PC-9 (cell line): ENCODE measurements around the gene PSMB3. TPM values are rescaled to one million over a fixed set of nuclear protein-coding genes. Genes with fewer than 3 reads are reported as not detected.
"Not testable (repeated sequence)": the region's sequence is repeated elsewhere in the genome, so short reads cannot be mapped to it uniquely, and the experiment has no call there.

Experiments
- BruUV-seq: library from RNA; stranded (reverse); fragments of 400-500 nt; replicated peaks from 2 replicates; lab custom pipeline; 2021; lab: Mats Ljungman, UMichigan
- CTCF ChIA-PET: fragments of 300-600 bp; sonication (Branson Sonifier 250); formaldehyde crosslinking; loops from one replicate; lab custom pipeline; 2022; ENCODE audit warnings: antibody characterized with exemption; lab: Charles Lee
- POLR2A ChIA-PET: fragments of 300-600 bp; sonication (Branson Sonifier 250); formaldehyde crosslinking; loops from one replicate; lab custom pipeline; 2022; ENCODE audit warnings: antibody characterized with exemption; ENCODE audit not compliant: unreplicated experiment; lab: Charles Lee
- DNase-seq, 2 experiments: peaks; one replicate each; pipeline versions ENCODE4 v3.0.0 to v3.0.0-alpha.2; 2015 to 2022; ENCODE audit warnings: mixed read lengths in 1 of 2
- H2AFZ ChIP-seq: fragments of 200-600 bp; sonication (generic); 2 replicates; pipeline ENCODE4 v1.8.1; 2017; ENCODE audit warnings: antibody characterized with exemption
- H3F3A ChIP-seq: fragments of 200-600 bp; sonication (generic); 2 replicates; pipeline ENCODE4 v1.8.1; 2017; ENCODE audit warnings: antibody characterized with exemption, mild to moderate bottlenecking, low read depth; ENCODE audit not compliant: insufficient read depth
- H3K27ac ChIP-seq: fragments of 200-600 bp; sonication (generic); 2 replicates; pipeline ENCODE4 v1.6.1; 2016; ENCODE audit warnings: mixed run types
- H3K27me3 ChIP-seq: fragments of 200-600 bp; sonication (generic); 2 replicates; pipeline ENCODE4 v1.6.1; 2016; ENCODE audit warnings: low read depth, mixed run types; ENCODE audit not compliant: insufficient read depth
- H3K36me3 ChIP-seq: fragments of 200-600 bp; sonication (generic); 2 replicates; pipeline ENCODE4 v1.6.1; 2016; ENCODE audit warnings: low read depth, mixed run types
- H3K4me1 ChIP-seq: fragments of 200-600 bp; sonication (generic); replicated peaks from 2 replicates; pipeline ENCODE4 v1.6.1; 2016; ENCODE audit warnings: mixed run types; ENCODE audit not compliant: insufficient read depth
- H3K4me2 ChIP-seq: fragments of 200-600 bp; sonication (generic); 2 replicates; pipeline ENCODE4 v1.6.1; 2017; ENCODE audit warnings: mixed run types
- H3K4me3 ChIP-seq: fragments of 200-600 bp; sonication (generic); 2 replicates; pipeline ENCODE4 v1.6.1; 2016; ENCODE audit warnings: mixed run types
- H3K79me2 ChIP-seq: fragments of 200-600 bp; sonication (generic); 2 replicates; pipeline ENCODE4 v1.6.1; 2017; ENCODE audit warnings: low read depth, mixed run types
- H3K9me2 ChIP-seq: fragments of 200-600 bp; sonication (generic); 2 replicates; pipeline ENCODE4 v1.8.1; 2017; ENCODE audit warnings: mild to moderate bottlenecking; ENCODE audit not compliant: insufficient read depth
- H3K9me3 ChIP-seq: fragments of 200-600 bp; sonication (generic); 2 replicates; pipeline ENCODE4 v1.8.1; 2016; ENCODE audit warnings: low read depth; ENCODE audit not compliant: insufficient read depth
- H4K20me1 ChIP-seq: fragments of 200-600 bp; sonication (generic); 2 replicates; pipeline ENCODE4 v1.8.1; 2017; ENCODE audit not compliant: insufficient read depth
- EZH2 ChIP-seq: fragments of 200-600 bp; sonication (generic); IDR thresholded peaks from 2 replicates; pipeline ENCODE4 v1.8.0; 2017; ENCODE audit warnings: antibody characterized with exemption, low read depth
- intact Hi-C: fragments of 100-400 bp; cut with micrococcal nuclease; formaldehyde crosslinking; loops from one replicate; pipeline ENCODE4 v1.10.0; 2022; ENCODE audit not compliant: unreplicated experiment
- total RNA-seq: library from RNA; stranded (reverse); gene quantifications from 2 replicates; pipeline ENCODE4 v1.2.3, GENCODE V29; 2021
- TF ChIP-seq, protein P1 (sequence below): fragments of 200-600 bp; sonication (generic); conservative IDR thresholded peaks from 2 replicates; pipeline ENCODE4 v1.6.1; 2017; ENCODE audit warnings: mixed run types, antibody characterized with exemption, mild to moderate bottlenecking, moderate library complexity

The PSMB3 gene
- total RNA-seq, 1 experiment from 2014 or later: 262 TPM

DNA sequence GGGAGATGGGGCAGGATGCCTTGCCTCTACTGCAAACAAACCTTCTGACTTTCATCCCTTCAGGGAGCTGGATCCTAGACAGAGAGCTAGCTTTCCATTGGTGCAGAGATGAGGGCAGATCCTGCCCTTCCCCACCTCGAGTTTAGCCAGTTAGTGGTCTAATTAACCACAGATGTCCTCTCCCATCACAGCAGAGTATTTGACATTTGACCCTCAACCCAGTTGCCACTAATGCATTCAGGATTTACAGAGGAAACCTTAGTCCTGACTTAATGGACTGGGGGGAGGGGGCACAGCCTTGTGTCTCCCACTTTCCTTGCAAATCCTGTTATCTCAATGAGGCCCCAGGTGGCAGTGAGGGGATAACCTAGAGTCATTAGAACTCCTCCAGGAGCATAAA lies 36.6 kb downstream of the PSMB3 start:
- TF ChIP-seq EZH2: no peak
- TF ChIP-seq, protein P1, sequence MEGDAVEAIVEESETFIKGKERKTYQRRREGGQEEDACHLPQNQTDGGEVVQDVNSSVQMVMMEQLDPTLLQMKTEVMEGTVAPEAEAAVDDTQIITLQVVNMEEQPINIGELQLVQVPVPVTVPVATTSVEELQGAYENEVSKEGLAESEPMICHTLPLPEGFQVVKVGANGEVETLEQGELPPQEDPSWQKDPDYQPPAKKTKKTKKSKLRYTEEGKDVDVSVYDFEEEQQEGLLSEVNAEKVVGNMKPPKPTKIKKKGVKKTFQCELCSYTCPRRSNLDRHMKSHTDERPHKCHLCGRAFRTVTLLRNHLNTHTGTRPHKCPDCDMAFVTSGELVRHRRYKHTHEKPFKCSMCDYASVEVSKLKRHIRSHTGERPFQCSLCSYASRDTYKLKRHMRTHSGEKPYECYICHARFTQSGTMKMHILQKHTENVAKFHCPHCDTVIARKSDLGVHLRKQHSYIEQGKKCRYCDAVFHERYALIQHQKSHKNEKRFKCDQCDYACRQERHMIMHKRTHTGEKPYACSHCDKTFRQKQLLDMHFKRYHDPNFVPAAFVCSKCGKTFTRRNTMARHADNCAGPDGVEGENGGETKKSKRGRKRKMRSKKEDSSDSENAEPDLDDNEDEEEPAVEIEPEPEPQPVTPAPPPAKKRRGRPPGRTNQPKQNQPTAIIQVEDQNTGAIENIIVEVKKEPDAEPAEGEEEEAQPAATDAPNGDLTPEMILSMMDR: no peak
- Histone ChIP-seq H3K4me1 (peaks cover 20% of the 10 kb centered on the region), H3K4me3 (no peak overlapping the region), H2AFZ (no peak overlapping the region), H3K27ac (no peak overlapping the region), H3K4me2 (no peak overlapping the region), H4K20me1 (peaks cover 5% of the 10 kb centered on the region; the same call in 1 of the 2 replicates), H3K9me2 (no peaks in the 10 kb centered on the region), H3K79me2 (peaks cover 39% of the 10 kb centered on the region), H3K9me3 (no peaks in the 10 kb centered on the region), H3F3A (peaks cover 25% of the 10 kb centered on the region), H3K36me3 (peaks cover 12% of the 10 kb centered on the region), H3K27me3 (no peaks in the 10 kb centered on the region)
- CTCF ChIA-PET: no interaction called here
- DNase-seq: no peak
- intact Hi-C loops: no loop called here
- no TSS peak for BruUV-seq
- POLR2A ChIA-PET: no interaction called here

DNA sequence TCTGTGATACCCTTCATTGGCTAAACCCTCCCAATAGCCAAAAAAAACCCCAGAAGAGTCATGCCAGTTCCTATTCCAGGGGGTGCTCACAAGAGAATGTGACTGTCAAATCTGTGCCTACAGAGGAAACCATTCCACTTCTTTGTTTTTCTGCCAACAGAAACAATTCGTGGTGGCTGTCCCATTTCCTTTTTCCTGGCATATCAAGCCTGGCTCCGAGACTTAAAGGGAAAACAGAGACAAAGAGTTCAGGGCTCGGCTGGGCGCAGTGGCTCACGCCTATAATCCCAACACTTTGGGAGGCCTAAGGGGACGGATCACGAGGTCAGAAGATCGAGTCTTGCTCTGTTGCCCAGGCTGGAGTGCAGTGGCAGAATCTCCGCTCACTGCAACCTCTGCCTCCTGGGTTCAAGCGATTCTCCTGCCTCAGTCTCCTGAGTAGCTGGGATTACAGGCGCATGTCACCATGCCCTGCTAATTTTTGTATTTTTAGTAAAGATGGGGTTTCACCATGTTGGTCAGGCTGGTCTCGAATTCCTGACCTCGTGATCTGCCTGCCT lies 37.7 kb downstream of the PSMB3 start:
- Histone ChIP-seq H3K4me1 (peaks cover 20% of the 10 kb centered on the region), H3K79me2 (peaks cover 46% of the 10 kb centered on the region), H3F3A (peaks cover 25% of the 10 kb centered on the region)
- CTCF ChIA-PET, H3K27ac ChIP-seq, H4K20me1 ChIP-seq, DNase-seq, intact Hi-C loops, H2AFZ ChIP-seq, H3K4me2 ChIP-seq, H3K4me3 ChIP-seq, H3K9me2 ChIP-seq, H3K9me3 ChIP-seq, POLR2A ChIA-PET, BruUV-seq, H3K36me3 ChIP-seq, H3K27me3 ChIP-seq: not testable (repeated sequence)

GRCh38 chr17:38791162-38791561 lies 38.6 kb downstream of the PSMB3 start:
- no peak overlapping the region for H2AFZ ChIP-seq
- H3F3A ChIP-seq: peaks cover 19% of the 10 kb centered on the region
- DNase-seq: no peak
- no peaks in the 10 kb centered on the region for H3K27me3 ChIP-seq
- ChIA-PET CTCF (no interaction called here), POLR2A (no interaction called here)
- peaks cover 15% of the 10 kb centered on the region for H3K4me1 ChIP-seq
- no peaks in the 10 kb centered on the region for H3K9me3 ChIP-seq
- peaks cover 49% of the 10 kb centered on the region for H3K79me2 ChIP-seq
- no peak overlapping the region for H3K4me3 ChIP-seq
- H3K4me2 ChIP-seq: no peak overlapping the region
- H3K36me3 ChIP-seq: peaks cover 8% of the 10 kb centered on the region; the same call in 1 of the 2 replicates
- BruUV-seq: no TSS peak
- intact Hi-C loops: no loop called here
- H3K27ac ChIP-seq: no peak overlapping the region
- TF ChIP-seq, protein P1: no peak
- TF ChIP-seq EZH2: no peak
- peaks cover 8% of the 10 kb centered on the region; the same call in 1 of the 2 replicates for H4K20me1 ChIP-seq
- no peaks in the 10 kb centered on the region for H3K9me2 ChIP-seq

DNA sequence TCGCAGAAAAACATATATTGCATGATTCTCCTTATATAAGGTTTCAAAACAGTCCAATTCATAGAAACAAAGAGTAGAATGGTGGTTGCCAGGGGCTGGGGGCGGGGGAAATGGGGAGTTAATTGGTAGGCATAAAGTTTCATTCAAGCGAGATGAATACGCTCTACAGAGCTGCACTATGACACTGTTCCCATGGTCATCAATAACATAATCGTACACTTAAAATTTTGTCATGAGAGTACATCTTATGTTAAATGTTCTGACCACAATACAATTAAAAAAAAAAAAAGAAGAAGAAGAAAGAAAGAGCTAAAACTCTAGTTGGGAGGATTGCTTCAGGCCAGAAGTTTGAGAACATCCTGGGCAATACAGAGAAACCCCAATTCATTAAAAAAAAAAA lies 41.7 kb downstream of the PSMB3 start:
- Histone ChIP-seq H2AFZ (no peak overlapping the region), H3K79me2 (peaks cover 67% of the 10 kb centered on the region), H3K4me2 (no peak overlapping the region), H3K27me3 (no peaks in the 10 kb centered on the region), H3K36me3 (peaks cover 17% of the 10 kb centered on the region; the same call in 1 of the 2 replicates), H3K27ac (no peak overlapping the region), H3K9me2 (no peaks in the 10 kb centered on the region), H4K20me1 (peaks cover 23% of the 10 kb centered on the region), H3K9me3 (no peaks in the 10 kb centered on the region), H3K4me1 (peaks cover 18% of the 10 kb centered on the region), H3F3A (peaks cover 8% of the 10 kb centered on the region), H3K4me3 (no peak overlapping the region)
- TF ChIP-seq, protein P1: no peak
- no peak for TF ChIP-seq EZH2
- no TSS peak for BruUV-seq
- DNase-seq: no peak
- intact Hi-C loops: no loop called here
- CTCF ChIA-PET: interaction anchor here (0.6 kb wide), 1 partner anchor 896 kb away, joined by 3 read pairs; no protein-coding TSS in a partner anchor
- POLR2A ChIA-PET: no interaction called here
